ENCODE results near the gene DIRAS3. TPM values are rescaled to one million over a fixed set of nuclear protein-coding genes. Genes with fewer than 3 reads are reported as not detected.

DIRAS3 gene
- total RNA-seq, 1 donor from 2014 or later: 1.3 TPM

DNA sequence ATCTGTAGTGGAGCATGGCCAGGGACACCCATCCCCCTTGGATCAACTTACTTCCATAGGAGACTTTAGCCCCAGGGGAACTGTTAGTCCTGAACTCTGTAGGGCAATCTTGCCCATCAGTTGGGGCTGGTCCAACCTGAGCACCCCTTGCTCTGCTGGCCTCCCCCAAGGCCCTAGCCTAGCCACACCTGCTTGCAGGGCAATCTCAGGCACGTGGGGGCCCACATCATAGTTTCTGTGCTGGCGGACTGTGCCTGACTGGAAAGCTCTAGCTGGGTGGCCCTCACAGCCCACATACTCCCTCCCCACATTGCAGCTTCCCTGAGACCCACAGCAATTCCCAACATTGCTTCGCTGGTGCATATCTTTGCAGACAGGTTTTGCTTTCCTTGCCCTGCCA lies 6.6 kb upstream of the DIRAS3 start:
- Histone ChIP-seq H3K4me1 (peaks cover 5% of the 10 kb centered on the region), H3K9me3 (ENCODE audit: low read depth) (peaks cover 3% of the 10 kb centered on the region), H3K27ac (no peak overlapping the region), H3K79me2 (ENCODE audit: low read depth) (no peaks in the 10 kb centered on the region), H3K9ac (no peak overlapping the region), H3F3A (ENCODE audit: low read depth) (no peaks in the 10 kb centered on the region), H4K20me1 (ENCODE audit: low read depth) (no peaks in the 10 kb centered on the region), H3K27me3 (peaks cover under 1% of the 10 kb centered on the region), H3K4me2 (no peak overlapping the region), H3K36me3 (no peaks in the 10 kb centered on the region), H2AFZ (replicated peaks) (no peak overlapping the region), H3K4me3 (no peak overlapping the region)
- Mint-ChIP-seq H3K27ac (no peak overlapping the region), H3K36me3 (peaks cover 4% of the 10 kb centered on the region), H3K4me1 (no peaks in the 10 kb centered on the region), H3K27me3 (ENCODE audit: insufficient read depth, low read depth) (peaks cover 2% of the 10 kb centered on the region), H3K4me3 (no peak overlapping the region), H3K9me3 (peaks cover 23% of the 10 kb centered on the region)
- TF ChIP-seq EZH2phosphoT487 (IDR thresholded peaks at IDR 0.05): no peak
- TF ChIP-seq, protein P1, sequence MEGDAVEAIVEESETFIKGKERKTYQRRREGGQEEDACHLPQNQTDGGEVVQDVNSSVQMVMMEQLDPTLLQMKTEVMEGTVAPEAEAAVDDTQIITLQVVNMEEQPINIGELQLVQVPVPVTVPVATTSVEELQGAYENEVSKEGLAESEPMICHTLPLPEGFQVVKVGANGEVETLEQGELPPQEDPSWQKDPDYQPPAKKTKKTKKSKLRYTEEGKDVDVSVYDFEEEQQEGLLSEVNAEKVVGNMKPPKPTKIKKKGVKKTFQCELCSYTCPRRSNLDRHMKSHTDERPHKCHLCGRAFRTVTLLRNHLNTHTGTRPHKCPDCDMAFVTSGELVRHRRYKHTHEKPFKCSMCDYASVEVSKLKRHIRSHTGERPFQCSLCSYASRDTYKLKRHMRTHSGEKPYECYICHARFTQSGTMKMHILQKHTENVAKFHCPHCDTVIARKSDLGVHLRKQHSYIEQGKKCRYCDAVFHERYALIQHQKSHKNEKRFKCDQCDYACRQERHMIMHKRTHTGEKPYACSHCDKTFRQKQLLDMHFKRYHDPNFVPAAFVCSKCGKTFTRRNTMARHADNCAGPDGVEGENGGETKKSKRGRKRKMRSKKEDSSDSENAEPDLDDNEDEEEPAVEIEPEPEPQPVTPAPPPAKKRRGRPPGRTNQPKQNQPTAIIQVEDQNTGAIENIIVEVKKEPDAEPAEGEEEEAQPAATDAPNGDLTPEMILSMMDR (IDR thresholded peaks at IDR 0.05): no peak
- no peak for TF ChIP-seq EZH2 (IDR thresholded peaks at IDR 0.05)
- DNase-seq (ENCODE audit: low spot score): no peak

- H3K27me3 ChIP-seq: peaks cover 41% of the 10 kb centered on the region
Observed at GRCh38 chr1:68051475-68051874, 1.0 kb upstream of the DIRAS3 start.

GRCh38 chr1:68047659-68048026 lies 2.8 kb downstream of the DIRAS3 start:
- Mint-ChIP-seq H3K9me3 (peaks cover 2% of the 10 kb centered on the region), H3K4me1 (peaks cover 6% of the 10 kb centered on the region), H3K4me3 (no peak overlapping the region), H3K27ac (no peak overlapping the region), H3K27me3 (ENCODE audit: insufficient read depth, low read depth) (peaks cover 11% of the 10 kb centered on the region), H3K36me3 (no peaks in the 10 kb centered on the region)
- H3K27me3 ChIP-seq: peaks cover 41% of the 10 kb centered on the region
- no peak overlapping the region for H3K4me3 ChIP-seq
- DNase-seq (ENCODE audit: low spot score): no peak
- no peak overlapping the region for H2AFZ ChIP-seq (replicated peaks)
- H3K9ac ChIP-seq: no peak overlapping the region
- no peaks in the 10 kb centered on the region for H4K20me1 ChIP-seq (ENCODE audit: low read depth)
- no peak overlapping the region for H3K27ac ChIP-seq
- H3K4me1 ChIP-seq: peaks cover 5% of the 10 kb centered on the region
- no peak overlapping the region for H3K4me2 ChIP-seq
- no peaks in the 10 kb centered on the region for H3K79me2 ChIP-seq (ENCODE audit: low read depth)
- no peaks in the 10 kb centered on the region for H3K36me3 ChIP-seq
- TF ChIP-seq, protein P1 (IDR thresholded peaks at IDR 0.05): no peak
- no peak for TF ChIP-seq EZH2 (IDR thresholded peaks at IDR 0.05)
- TF ChIP-seq EZH2phosphoT487 (IDR thresholded peaks at IDR 0.05): no peak
- H3F3A ChIP-seq (ENCODE audit: low read depth): no peaks in the 10 kb centered on the region
- no peaks in the 10 kb centered on the region for H3K9me3 ChIP-seq (ENCODE audit: low read depth)

More at GRCh38 chr1:68051475-68051874, 1.0 kb upstream of the DIRAS3 start:
- Histone ChIP-seq H3K9ac (no peak overlapping the region), H4K20me1 (ENCODE audit: low read depth) (no peaks in the 10 kb centered on the region), H3F3A (ENCODE audit: low read depth) (no peaks in the 10 kb centered on the region), H3K36me3 (no peaks in the 10 kb centered on the region), H3K79me2 (ENCODE audit: low read depth) (no peaks in the 10 kb centered on the region), H3K9me3 (ENCODE audit: low read depth) (peaks cover 3% of the 10 kb centered on the region), H3K4me2 (peak overlapping the region; percentile 72), H3K27ac (no peak overlapping the region), H3K4me1 (peaks cover 9% of the 10 kb centered on the region), H3K4me3 (peak overlapping the region; percentile 33), H2AFZ (replicated peaks) (no peak overlapping the region)
- H3K4me1 Mint-ChIP-seq: peaks cover 6% of the 10 kb centered on the region
- H3K4me3 Mint-ChIP-seq: peak overlapping the region; percentile 81
- peaks cover 11% of the 10 kb centered on the region for H3K27me3 Mint-ChIP-seq (ENCODE audit: insufficient read depth, low read depth)
- H3K27ac Mint-ChIP-seq: no peak overlapping the region
- H3K9me3 Mint-ChIP-seq: peaks cover 2% of the 10 kb centered on the region
- no peaks in the 10 kb centered on the region for H3K36me3 Mint-ChIP-seq
- peak; percentile 83 for DNase-seq (ENCODE audit: low spot score)
- TF ChIP-seq, protein P1 (IDR thresholded peaks at IDR 0.05): peak; percentile 48
- no peak for TF ChIP-seq EZH2phosphoT487 (IDR thresholded peaks at IDR 0.05)
- TF ChIP-seq EZH2 (IDR thresholded peaks at IDR 0.05): no peak

Measured in neural progenitor cell (in vitro differentiated cells).